ENCODE measurements around the gene VDR.

VDR gene

GRCh38 chr12:47828008-47828975, 76.5 kb downstream of the VDR start:
- no peak for TF ChIP-seq POLR2AphosphoS5 (IDR thresholded peaks at IDR 0.05; ENCODE audit: low read depth, low read length)
- no peak for TF ChIP-seq TAF1 (IDR thresholded peaks at IDR 0.05; ENCODE audit: borderline replicate concordance, insufficient read depth, low read length)
- TF ChIP-seq FOXP2 (optimal IDR thresholded peaks at IDR 0.05; ENCODE audit: borderline replicate concordance, extremely low read depth, extremely low read length, insufficient read depth) = no peak
- TF ChIP-seq, protein P1, sequence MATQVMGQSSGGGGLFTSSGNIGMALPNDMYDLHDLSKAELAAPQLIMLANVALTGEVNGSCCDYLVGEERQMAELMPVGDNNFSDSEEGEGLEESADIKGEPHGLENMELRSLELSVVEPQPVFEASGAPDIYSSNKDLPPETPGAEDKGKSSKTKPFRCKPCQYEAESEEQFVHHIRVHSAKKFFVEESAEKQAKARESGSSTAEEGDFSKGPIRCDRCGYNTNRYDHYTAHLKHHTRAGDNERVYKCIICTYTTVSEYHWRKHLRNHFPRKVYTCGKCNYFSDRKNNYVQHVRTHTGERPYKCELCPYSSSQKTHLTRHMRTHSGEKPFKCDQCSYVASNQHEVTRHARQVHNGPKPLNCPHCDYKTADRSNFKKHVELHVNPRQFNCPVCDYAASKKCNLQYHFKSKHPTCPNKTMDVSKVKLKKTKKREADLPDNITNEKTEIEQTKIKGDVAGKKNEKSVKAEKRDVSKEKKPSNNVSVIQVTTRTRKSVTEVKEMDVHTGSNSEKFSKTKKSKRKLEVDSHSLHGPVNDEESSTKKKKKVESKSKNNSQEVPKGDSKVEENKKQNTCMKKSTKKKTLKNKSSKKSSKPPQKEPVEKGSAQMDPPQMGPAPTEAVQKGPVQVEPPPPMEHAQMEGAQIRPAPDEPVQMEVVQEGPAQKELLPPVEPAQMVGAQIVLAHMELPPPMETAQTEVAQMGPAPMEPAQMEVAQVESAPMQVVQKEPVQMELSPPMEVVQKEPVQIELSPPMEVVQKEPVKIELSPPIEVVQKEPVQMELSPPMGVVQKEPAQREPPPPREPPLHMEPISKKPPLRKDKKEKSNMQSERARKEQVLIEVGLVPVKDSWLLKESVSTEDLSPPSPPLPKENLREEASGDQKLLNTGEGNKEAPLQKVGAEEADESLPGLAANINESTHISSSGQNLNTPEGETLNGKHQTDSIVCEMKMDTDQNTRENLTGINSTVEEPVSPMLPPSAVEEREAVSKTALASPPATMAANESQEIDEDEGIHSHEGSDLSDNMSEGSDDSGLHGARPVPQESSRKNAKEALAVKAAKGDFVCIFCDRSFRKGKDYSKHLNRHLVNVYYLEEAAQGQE (IDR thresholded peaks at IDR 0.05; ENCODE audit: insufficient read depth in 1 of 2, low read depth in 2 of 2, low read length in 2 of 2) = no peak
- no peak for TF ChIP-seq SIN3A (IDR thresholded peaks at IDR 0.05; ENCODE audit: borderline replicate concordance, insufficient read depth, low read length)

- TF ChIP-seq TAF1 (IDR thresholded peaks at IDR 0.05; ENCODE audit: borderline replicate concordance, insufficient read depth, low read length) (no peak), POLR2AphosphoS5 (IDR thresholded peaks at IDR 0.05; ENCODE audit: low read depth, low read length) (no peak), FOXP2 (optimal IDR thresholded peaks at IDR 0.05; ENCODE audit: borderline replicate concordance, extremely low read depth, extremely low read length, insufficient read depth) (no peak), SIN3A (IDR thresholded peaks at IDR 0.05; ENCODE audit: borderline replicate concordance, insufficient read depth, low read length) (no peak)
- TF ChIP-seq, protein P1 (IDR thresholded peaks at IDR 0.05; ENCODE audit: insufficient read depth in 1 of 2, low read depth in 2 of 2, low read length in 2 of 2) = no peak
These were observed 79.6 kb downstream of the VDR start for GRCh38 chr12:47825173-47825639.

GRCh38 chr12:47824635-47825034, 80.2 kb downstream of the VDR start:
- TF ChIP-seq SIN3A (IDR thresholded peaks at IDR 0.05; ENCODE audit: borderline replicate concordance, insufficient read depth, low read length) (no peak), FOXP2 (optimal IDR thresholded peaks at IDR 0.05; ENCODE audit: borderline replicate concordance, extremely low read depth, extremely low read length, insufficient read depth) (no peak), TAF1 (IDR thresholded peaks at IDR 0.05; ENCODE audit: borderline replicate concordance, insufficient read depth, low read length) (no peak), POLR2AphosphoS5 (IDR thresholded peaks at IDR 0.05; ENCODE audit: low read depth, low read length) (no peak)
- TF ChIP-seq, protein P1 (IDR thresholded peaks at IDR 0.05; ENCODE audit: insufficient read depth in 1 of 2, low read depth in 2 of 2, low read length in 2 of 2) = no peak

DNA sequence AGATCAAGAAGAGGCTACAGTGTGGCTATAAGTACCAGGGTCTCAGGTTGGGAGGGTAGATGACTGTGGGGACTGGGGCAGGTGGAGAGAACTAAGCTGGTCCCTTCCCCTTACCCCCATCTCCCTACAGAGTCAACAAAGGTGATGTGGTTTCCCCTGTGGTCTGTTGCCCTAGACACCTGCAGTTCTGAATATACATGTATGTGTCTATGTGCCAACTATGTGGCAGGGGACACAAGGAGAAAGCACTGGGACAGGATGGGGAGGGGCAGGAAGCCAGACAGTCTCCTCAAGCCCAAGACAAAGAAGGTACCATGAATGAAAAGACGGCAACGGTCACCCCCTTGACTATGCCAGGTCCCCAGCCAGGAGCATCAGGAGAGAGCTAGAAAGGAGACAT, 80.6 kb downstream of the VDR start:
- TF ChIP-seq FOXP2 (optimal IDR thresholded peaks at IDR 0.05; ENCODE audit: borderline replicate concordance, extremely low read depth, extremely low read length, insufficient read depth) = no peak
- no peak for TF ChIP-seq POLR2AphosphoS5 (IDR thresholded peaks at IDR 0.05; ENCODE audit: low read depth, low read length)
- no peak for TF ChIP-seq TAF1 (IDR thresholded peaks at IDR 0.05; ENCODE audit: borderline replicate concordance, insufficient read depth, low read length)
- TF ChIP-seq, protein P1 (IDR thresholded peaks at IDR 0.05; ENCODE audit: insufficient read depth in 1 of 2, low read depth in 2 of 2, low read length in 2 of 2) = no peak
- TF ChIP-seq SIN3A (IDR thresholded peaks at IDR 0.05; ENCODE audit: borderline replicate concordance, insufficient read depth, low read length) = no peak
